Measurements from ENCODE around the gene AFMID. TPM values are rescaled to one million over a fixed set of nuclear protein-coding genes. Genes with fewer than 3 reads are reported as not detected.

AFMID gene
- total and polyA plus RNA-seq, 2 of the 8 experiments (the other 6 are each of a cell fraction or from before 2014, with no cell fraction given): 49.0 to 53.0 TPM

DNA sequence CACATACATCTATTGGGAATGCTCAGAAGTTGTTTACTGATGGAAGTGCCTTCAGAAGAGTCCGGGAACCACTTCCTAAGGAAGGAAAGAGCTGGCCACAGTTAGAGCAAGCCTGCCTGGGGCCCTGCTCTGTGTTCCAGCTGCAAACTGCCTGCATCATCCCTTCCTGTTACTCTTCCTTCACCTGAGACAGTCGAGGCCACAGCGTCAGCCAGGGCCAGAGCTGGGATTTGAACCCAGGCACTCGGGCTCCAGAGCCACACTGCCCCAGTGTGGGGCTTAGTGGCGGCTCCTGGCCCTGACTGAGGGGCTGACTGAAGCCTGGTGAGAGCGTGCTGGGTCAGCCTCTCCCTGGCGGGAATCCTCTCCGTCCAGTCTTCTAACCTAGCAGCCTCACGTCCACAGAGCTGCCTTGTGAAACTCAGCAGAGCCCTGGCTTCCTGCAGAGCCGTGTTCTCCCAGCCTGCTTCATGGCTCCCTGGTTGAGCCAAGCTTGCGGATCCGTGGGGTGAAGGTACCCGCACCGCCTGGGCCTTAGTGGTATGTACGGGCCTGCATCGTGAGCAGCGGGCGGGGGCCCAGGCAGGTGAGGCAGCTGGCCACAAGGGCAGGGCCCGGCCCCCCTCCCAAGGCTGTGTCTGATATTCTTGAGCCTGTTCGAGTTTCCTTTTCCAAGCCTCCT, 45.6 kb upstream of the AFMID start (continued):
- TF ChIP-seq HDAC2 (IDR thresholded peaks at IDR 0.05; ENCODE audit: borderline replicate concordance in 1 of 2, low read depth in 2 of 2, low read length in 2 of 2) (no peak), RFX5 (IDR thresholded peaks at IDR 0.05; ENCODE audit: borderline replicate concordance, low read depth, low read length) (no peak), SAP30 (IDR thresholded peaks at IDR 0.05; ENCODE audit: insufficient read depth, insufficient replicate concordance, low read length) (no peak), SRF (IDR thresholded peaks at IDR 0.05; ENCODE audit: low read depth, low read length) (no peak), SIX5 (IDR thresholded peaks at IDR 0.05; ENCODE audit: low read depth, low read length) (no peak), SP4 (IDR thresholded peaks at IDR 0.05; ENCODE audit: low read length) (no peak), EZH2 (IDR thresholded peaks at IDR 0.05; ENCODE audit: low read depth, low read length, severe bottlenecking) (no peak)
- TF ChIP-seq, protein P1, sequence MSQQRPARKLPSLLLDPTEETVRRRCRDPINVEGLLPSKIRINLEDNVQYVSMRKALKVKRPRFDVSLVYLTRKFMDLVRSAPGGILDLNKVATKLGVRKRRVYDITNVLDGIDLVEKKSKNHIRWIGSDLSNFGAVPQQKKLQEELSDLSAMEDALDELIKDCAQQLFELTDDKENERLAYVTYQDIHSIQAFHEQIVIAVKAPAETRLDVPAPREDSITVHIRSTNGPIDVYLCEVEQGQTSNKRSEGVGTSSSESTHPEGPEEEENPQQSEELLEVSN (IDR thresholded peaks at IDR 0.05): no peak

Data from H1 (cell line).